Mammary epithelial cell (primary cell): ENCODE measurements around the gene SLC8A2.

Experiments used
- EZH2 ChIP-seq: IDR thresholded peaks from 2 replicates; pipeline ENCODE4 v1.6.1; 2012; ENCODE audit warnings: low read length, inconsistent platforms, borderline replicate concordance
- TF ChIP-seq, protein P1 (sequence below), 2 donors: IDR thresholded peaks in 1 of 2; conservative IDR thresholded peaks in 1 of 2; 2 replicates each; pipeline ENCODE4 v1.5.1; 2011 to 2012; ENCODE audit warnings: inconsistent platforms in 2 of 2, low read length in 2 of 2, mild to moderate bottlenecking in 2 of 2, control low read depth in 1 of 2, low read depth in 1 of 2; ENCODE audit not compliant: insufficient read depth in 1 of 2; ENCODE audit errors: extremely low read depth in 1 of 2

DNA sequence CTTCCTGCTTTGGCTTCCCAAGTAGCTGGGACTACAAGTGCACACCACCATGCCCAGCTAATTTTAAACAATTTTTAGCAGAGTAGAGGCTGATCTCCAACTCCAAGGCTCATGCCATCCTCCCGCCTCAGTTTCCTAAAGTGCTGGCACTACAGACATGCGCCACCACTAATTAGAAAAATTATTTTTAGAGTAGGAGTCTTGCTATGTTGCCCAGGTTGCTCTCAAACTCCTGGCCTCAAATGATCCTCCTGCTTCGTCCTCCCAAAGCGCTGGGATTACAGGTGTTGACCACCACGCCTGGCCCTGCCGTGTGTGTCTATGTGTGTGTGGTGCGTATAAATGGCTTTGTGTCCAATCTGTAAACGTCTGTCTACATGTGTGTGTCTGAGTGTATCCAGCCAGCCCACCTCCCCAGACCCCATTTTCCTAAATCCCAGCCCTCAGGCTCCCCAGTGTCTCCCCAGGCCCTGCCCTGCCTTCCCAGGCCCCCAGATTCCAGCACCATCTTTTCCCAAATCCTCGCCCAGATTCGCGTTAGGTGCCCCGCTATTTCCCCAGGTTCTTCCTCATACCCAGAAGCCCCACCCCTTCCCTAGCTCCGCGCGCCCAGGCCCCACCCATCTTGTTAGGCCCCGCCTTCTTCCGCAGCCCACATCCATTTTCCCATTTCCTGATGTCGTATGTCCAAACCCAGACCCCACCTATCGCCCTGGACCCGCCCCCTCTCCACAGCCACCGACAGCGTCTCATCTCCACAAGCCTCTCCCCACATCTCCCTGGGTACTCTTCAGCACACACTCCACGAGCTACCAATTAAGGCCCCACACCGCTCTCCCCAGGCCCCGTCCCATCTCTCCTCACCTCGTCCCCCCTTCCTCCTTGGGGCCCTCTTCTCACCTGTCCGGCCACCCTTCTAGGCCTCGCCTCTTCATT, 24.9 kb downstream of the SLC8A2 start:
- TF ChIP-seq, protein P1, sequence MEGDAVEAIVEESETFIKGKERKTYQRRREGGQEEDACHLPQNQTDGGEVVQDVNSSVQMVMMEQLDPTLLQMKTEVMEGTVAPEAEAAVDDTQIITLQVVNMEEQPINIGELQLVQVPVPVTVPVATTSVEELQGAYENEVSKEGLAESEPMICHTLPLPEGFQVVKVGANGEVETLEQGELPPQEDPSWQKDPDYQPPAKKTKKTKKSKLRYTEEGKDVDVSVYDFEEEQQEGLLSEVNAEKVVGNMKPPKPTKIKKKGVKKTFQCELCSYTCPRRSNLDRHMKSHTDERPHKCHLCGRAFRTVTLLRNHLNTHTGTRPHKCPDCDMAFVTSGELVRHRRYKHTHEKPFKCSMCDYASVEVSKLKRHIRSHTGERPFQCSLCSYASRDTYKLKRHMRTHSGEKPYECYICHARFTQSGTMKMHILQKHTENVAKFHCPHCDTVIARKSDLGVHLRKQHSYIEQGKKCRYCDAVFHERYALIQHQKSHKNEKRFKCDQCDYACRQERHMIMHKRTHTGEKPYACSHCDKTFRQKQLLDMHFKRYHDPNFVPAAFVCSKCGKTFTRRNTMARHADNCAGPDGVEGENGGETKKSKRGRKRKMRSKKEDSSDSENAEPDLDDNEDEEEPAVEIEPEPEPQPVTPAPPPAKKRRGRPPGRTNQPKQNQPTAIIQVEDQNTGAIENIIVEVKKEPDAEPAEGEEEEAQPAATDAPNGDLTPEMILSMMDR (conservative IDR thresholded peaks at IDR 0.05 in 1 of 2, IDR thresholded peaks at IDR 0.05 in 1 of 2; ENCODE audit: extremely low read depth in 1 of 2, insufficient read depth in 1 of 2, low read depth in 1 of 2, low read length in 2 of 2): no peak
- TF ChIP-seq EZH2: no peak
